T-helper 2 cell treated with Interferon-gamma antibody and Interleukin-4, amounts not matched to agents 100 ng/mL and 5 ng/mL, for 36 hours (primary cell): ENCODE measurements around the gene PRX. TPM values are rescaled to one million over a fixed set of nuclear protein-coding genes. Genes with fewer than 3 reads are reported as not detected.
"Not testable (repeated sequence)": the region's sequence is repeated elsewhere in the genome, so short reads cannot be mapped to it uniquely, and the experiment has no call there.

Experiments used
- intact Hi-C: fragments of 100-400 bp; cut with micrococcal nuclease; formaldehyde crosslinking; loops from one replicate; pipeline ENCODE4 v1.15.1; 2023
- total RNA-seq: library from RNA; stranded (reverse); gene quantifications from 2 replicates; pipeline ENCODE4 v1.2.3, GENCODE V29; 2022

PRX gene
- total RNA-seq, 1 donor from 2014 or later: 0.77 TPM

DNA sequence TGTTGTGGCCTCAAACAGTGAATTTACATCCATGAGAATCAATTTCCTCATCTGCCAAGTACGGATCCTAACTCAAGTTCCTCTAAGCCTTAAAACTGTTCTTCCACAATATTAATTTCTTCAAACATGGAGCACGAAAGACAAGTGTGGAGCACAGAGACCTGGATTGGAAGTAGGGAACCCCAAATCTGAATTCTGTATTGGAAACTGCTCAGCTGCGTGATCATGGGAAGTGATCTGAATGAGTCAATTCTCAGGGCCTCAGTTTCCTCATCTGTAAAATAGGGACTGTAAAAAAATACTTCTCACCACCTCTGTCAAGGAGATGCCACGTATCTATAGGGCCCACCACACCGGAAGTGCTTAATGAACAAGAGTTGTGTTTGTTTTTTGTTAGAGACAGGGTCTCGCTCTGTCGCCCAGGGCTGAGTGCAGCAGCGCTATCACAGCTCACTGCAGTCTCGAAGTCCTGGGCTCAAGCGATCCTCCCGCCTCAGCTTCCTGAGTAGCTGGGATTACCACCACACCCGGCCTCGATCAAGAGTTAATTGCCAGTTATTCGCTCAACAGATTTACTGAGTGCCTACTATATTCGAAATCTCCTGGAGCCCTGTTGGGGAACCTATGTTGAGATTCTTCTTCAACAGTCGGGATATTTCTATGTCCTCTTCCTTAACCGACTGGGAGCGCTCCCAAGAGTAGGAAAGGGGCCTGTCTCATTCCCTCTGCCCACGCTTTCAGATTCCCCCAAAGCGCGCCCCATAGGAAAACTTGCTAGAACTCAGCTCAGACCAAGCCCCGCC lies 29.4 kb upstream of the PRX start:
- intact Hi-C loops: loop anchor here (1.0 to 10.0 kb wide), 6 partner anchors 16 to 357 kb away; partner anchors contain the start of genes C19orf47, COQ8B, EGLN2 and ITPKC

DNA sequence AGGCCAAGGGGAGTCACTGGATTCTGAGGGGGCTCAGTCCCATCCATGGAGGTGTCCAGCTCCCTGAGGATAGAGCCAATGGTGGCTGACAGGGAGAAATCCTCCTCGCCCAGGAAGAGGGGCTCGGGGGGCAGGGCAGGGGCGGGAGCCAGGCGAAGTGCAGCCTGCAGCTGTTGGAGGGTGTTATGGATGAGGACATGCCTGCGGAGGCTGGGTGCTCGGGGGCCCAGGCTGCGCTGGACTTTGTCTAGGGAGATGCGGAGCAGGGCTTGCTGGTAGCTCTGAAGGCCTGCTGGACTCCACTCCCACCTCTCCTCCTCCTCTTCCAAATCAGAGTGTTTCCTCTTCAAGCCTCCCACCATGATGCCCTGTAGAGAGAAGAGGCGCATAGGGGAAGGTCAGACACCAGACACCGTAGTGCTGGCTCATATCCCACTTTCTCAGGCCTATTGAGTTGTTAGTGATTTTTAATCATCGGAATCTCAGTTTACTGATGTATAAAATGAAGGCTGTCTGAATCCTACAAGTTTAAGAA lies 28.6 kb upstream of the PRX start:
- intact Hi-C loops: loop anchor here (5.0 to 10.0 kb wide), 2 partner anchors 276 to 333 kb away; partner anchors contain the start of genes COQ8B, ITPKC, MIA and RAB4B

DNA sequence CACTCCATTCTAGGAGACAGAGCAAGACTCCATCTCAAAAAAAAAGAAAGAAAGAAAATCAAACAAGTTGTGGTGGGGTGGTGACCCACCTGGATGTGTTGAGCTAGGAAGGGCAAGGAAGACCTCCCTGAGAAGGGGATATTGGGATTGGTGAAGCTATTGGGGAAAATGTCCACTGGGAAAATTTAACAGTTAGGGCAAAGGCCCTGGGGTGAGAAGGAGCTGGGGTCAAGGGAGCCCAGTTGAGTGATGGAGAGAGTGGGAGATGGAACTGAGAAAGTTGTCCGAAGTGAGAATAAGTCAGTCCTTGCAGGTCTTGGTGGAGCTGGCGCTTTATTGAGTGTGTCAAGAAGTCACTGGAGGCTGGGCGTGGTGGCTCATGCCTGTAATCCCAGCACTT lies 25.1 kb upstream of the PRX start:
- intact Hi-C loops: no loop called here

DNA sequence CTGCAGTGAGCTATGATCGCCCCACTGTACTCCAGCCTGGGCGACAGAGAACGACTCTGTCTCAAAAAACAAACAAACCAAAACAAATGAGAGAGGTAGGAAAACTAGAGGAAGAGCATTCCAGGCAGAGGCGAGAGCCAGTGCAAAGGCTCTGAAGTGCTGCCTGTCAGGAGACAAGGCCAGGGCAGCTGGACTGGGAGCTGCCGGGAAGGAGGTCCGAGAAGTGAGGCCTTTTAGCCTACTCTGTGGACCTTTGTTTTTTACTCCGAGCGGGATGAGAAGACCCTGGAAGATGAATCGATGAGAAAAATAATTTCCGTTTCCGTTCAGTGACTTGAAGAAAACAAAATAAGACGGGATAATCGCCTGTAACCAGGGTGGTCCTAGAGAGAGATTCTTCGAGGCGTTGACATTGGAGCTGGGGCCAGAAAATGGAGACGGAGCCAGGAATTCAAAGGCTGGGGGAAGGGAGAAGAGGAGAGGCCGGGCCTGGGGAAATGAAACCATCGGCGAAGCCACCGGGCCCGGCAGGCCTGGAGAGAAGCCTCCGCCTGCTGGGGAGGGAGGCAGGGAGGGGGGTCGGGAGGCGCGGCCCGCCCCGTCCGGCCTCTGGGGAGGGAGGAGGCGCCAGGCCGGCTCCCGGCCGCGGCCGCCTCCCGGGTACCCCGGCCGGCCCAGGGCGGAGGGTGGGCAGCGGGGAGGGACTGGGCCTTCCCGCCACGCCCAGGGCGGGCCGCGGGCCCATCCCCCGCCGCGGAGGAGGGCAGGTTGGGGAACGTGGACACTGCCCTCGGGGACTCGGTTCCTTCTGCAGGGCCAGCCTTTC lies 20.4 kb upstream of the PRX start:
- intact Hi-C loops: no loop called here

DNA sequence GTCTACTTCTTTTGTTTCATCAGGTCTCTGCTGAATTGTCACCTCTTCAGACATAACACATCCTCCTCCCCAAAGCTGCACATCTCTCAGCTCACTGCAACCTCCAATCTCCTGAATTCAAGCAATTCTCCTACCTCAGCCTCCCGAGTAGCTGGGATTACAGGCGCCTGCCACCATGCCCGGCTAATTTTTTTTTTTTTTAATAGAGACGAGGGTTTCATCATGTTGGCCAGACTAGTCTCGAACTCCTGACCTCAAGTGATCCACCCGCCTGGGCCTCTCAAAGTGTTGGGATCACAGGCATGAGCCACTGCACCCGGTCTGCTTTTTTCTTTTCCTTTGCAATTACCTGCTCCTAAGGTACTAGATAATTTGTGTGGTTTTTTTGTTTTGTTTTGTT lies 19.6 kb upstream of the PRX start:
- intact Hi-C loops: not testable (repeated sequence)

DNA sequence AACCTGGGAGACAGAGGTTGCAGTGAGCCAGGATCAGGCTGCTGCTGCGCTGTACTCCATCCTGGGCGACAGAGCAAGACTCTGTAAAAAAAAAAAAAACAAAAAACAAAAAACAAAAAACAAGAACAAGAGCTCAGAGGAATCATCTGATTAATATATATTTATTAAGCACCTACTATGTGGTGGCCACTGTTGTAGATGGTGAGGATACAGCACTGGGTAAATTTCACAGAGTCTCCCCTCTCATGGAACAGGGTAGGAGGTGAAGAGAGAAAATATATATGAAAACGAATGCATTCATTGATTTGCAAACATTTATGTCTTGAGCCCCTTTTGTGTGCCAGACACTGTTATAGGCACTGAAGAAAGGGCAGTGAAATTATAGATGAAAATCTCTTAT lies 18.5 kb upstream of the PRX start:
- intact Hi-C loops: no loop called here

DNA sequence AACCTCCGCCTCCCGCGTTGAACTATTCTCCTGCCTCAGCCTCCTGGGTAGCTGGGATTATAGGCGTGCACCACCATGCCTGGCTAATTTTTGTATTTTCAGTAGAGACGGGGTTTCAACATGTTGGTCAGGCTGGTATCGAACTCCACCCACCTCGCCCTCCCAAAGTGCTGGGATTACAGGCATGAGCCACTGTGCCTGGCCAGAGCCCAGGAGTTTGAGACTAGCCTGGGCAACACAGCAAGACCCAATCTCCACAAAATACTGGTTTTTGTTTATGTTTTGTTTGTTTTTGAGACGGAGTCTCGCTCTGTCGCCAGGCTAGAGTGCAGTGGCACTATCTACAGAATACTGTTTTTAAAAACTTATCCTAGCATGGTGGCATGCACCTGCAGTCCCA lies 17.1 kb upstream of the PRX start:
- intact Hi-C loops: not testable (repeated sequence)

DNA sequence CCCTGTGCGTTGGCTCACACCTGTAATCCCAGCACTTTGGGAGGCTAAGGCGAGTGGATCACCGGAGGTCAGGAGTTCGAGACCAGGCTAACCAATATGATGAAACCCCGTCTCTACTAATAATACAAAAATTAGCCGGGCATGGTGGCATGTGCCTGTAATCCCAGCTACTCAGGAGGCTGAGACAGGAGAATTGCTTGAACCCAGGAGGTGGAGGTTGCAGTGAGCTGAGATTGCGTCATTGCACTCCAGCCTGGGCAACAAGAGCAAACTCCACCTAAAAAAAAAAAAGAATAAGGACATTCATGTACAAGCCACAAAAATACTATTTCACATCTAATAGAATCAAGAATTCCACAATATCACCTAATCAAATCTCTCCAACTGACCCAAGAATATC lies 15.0 kb upstream of the PRX start:
- intact Hi-C loops: loop anchor here (5.0 kb wide), 1 partner anchor 184 kb away; no protein-coding TSS in a partner anchor

DNA sequence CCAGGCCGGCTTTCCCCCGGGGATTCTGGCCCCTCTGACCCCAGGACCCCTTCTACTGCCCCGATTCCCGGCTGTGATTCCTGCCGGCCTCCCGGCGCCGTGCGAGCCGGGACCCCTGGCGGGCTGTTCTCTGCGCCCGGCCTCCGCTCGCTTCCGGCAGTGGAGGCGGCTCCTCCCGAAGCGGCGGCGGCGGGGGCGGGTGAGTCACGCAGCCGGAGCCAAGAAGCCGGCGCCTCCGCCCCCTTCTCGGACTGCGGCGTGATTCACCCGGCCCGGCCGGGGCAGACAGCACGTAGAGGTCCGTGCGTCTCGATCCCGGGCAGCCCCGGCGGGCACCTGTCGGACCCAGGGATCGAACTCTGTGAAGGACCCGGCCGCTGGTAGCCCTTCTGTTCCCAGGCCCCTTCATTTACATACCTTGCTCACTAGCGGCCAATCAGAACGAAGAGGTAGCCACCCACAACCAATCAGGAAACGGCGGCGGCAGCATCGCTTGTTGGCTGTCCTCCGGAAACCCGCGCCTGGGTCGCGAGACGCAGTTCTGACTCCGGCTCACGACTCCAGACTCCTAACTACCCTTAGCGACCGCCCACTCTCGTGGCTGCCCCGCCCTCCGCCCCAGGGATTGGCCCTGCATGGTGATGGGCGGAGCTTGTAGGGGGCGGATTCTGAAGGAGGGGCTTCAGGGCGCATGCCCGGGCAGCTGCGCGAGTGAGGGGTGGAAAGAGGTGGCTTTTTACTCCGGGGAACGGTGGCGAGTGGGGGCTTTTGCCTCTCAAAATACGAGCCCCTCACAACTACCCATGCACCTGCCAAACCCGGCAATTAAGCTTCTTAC lies 12.5 kb upstream of the PRX start, which contains the start of gene SERTAD1:
TSS of gene SERTAD1 (minus strand) at position 543 of the 838 bp plus-strand sequence. CDS start 2,446 bp downstream, outside the sequence.
- intact Hi-C loops: loop anchor here (1.0 to 5.0 kb wide), 4 partner anchors 18 to 187 kb away; partner anchors contain the start of gene SPTBN4

DNA sequence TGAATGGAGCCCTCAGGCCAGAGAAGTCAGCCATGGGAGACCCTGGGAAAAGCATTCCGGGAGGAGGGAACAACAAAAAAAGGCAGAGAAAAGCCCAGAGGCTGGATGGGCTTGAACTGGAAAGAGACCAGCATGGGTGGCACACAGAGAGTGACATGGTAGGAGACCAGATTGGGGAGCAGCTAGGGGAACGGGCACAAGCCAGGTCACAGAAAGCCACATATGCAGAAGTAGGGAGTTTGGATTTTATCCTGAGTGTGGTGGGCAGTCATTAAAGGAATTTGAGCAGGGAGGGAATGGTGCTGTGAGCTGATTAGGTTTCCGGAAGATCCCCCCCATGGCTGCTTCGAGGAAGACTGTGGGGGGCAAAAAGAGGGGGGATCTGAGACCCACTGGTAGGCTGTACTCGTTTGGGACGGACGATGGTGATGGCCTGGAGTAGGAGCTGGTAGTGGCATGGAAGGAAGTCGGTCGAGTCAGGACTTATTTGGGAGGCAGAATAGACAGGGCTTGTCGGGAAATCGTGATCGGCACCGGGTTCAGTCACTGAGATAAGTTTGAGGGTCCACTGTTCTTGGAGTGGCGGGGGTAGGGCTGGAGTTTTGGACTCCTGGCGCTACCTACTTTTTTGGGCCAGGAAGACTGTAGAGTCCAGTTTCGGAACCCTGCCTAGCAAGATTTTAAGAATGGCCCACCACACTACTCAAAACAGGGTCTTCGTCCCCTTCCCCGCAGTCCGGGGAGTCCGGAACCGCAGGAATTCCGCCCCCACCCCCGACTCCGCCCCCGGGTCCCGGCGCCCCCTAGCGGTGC lies 11.7 kb upstream of the PRX start:
- intact Hi-C loops: loop anchor here (1.0 to 5.0 kb wide), 4 partner anchors 21 to 187 kb away; partner anchors contain the start of genes C19orf47, PLD3 and SPTBN4

DNA sequence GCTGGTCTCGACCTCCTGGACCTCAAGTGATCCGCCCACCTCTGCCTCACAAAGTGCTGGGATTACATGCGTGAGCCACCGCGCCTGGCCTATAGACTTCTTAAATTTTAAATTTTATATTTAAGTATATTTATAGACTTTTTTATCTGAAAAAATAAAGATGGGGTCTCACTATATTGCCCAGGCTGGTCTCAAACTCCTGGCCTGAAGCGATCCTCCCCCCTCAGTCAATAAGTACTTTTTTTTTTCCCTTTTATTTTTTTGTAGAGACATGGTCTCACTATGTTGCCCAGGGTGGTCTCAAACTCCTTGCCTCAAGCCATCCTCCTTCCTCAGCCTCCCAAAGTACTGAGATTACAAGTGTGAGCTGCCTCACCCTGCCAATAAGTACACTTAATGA lies 10.8 kb upstream of the PRX start:
- intact Hi-C loops: loop anchor here (2.0 to 5.0 kb wide), 2 partner anchors 43 to 77 kb away; partner anchors contain the start of genes C19orf47, PLD3 and SPTBN4

DNA sequence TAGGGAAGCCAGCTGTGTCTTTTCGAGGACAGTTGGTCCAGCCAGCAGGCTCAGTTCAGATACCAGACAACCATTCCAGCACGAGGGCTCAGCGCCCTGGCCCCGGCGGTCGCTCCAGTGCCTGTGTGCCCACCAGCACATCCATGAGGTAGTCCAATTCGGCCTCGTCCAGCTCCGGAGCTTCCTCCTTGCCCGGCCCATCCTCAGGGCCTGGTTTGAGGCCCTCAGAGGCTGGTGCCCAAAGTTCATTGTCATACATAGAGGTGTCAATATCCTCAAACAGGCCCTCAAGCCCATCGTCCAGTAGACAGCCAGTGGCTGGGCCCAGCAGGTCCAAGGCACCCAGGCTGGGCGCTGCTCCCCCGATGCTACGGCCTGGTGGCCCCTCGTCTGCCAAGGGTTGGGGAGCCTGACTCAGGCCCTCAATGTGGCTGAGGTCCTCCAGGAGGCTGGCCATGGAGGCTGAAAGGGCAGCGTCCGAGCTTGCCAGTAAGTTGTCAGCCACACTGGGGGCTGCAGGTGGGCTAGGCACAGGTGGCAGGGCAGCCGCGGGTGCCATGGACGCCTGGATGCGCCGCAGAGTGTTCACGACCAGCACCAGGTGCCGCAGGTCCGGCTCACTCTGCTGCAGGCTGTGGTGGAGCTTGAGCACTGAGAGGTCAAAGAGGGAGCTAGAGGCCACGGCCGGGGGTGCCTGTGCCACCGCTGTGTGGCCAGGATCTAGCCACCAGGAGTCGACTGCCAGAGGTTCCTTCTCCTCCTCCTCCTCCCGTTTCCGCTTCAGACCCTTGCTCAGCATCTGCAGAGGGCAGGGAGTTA lies 9.8 kb upstream of the PRX start:
- intact Hi-C loops: loop anchor here (5.0 kb wide), 1 partner anchor 76 kb away; the partner anchor contains the start of genes C19orf47 and PLD3

DNA sequence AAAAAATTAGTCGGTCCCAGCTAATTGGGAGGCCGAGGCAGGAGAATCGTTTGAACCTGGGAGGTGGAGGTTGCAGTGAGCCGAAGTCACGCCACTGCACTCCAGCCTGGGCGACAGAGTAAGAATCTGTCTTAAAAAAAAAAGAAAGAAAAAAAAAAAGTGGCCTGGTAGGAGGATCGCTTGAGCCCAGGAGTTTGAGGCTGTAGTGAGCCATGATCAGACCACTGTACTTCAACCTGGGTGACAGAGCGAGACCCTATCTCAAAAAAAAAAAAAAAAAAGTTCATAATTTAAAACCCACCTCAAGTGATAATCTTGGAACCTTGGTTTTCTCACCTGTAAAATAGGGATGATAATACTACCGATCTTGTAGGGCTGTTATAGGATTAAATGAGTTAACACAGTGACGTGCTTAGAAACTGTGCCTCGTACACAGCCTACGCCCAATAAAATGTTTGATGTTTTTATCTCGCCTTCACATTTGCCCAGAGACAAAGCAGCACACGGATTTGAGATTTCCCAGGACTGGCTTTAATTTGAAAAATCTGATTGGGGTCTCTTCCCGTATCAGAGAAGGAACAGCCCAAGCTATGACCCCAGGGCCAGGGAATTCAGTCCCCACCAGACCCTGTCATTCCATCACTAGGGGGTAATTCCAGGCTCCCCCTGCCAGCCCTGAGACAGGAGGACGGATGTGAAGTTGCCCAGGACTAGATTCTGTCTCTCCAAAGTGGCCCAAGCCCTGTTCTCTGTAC lies 9.0 kb upstream of the PRX start:
- intact Hi-C loops: loop anchor here (1.0 to 5.0 kb wide), 2 partner anchors 21 to 75 kb away; partner anchors contain the start of genes C19orf47 and PLD3

DNA sequence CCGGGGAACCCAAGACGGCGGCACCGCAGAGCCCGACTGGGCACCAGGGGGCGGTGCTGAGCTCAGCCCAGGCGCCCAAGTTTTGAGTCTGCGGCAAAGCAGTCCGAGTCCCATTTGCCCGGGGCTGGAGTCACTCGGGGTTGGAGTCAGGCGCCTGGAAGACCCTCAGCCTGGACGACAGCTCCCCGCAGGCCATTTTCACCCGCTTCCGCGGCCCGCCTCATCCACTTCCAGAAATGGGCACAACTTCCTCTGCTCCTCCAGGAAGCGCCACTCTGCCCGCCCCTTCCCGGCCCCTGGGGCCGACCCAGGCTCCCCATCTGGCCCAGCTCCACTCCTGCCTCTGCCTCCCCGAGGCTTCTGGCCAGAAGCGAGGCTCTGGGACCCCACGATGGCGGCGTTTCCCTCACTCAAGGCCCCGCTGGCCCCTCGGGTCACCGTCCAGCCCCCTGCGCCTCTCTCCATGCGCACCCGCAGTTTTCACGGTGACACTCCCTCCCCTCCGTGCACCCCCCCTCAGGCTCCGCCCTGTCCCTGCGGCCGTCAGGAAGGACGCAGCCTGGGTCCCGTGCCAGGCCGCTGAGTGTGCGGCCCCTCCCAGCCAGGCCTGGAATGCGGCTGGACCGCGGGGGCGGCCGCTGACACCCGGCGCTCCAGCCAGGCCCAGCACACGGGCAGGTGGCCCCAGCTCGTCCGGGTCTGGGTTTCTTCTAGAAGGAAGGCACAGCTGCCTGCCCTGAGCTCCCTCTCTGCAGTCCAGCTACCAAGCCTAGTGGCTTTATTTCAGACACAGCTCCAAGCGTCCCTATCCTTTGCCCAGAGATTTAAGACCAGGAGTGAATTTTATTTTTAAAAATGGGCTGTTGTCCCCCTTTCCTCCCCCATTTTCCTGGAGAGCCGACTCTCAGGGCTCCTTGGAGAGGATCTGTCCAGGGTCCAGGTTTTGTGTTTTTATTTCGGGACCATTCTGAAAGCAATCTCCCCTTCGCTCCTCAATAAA lies 7.9 kb upstream of the PRX start:
- intact Hi-C loops: loop anchor here (1.0 to 5.0 kb wide), 2 partner anchors 22 to 74 kb away; partner anchors contain the start of genes C19orf47 and PLD3

DNA sequence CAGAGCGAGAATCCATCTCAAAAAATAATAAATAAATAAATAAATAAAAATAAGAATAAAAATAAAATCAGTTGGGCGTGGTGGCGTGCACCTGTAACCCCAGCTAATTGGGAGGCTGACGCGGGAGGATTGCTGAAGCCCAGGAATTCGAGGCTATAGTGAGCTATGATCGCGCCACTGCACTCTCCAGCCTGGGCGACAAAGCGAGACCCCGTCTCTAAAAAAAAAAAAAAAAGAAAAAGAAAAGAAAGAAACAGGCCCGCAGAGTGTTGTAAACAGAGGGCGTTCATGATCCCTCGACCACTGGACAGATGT lies 7.2 kb upstream of the PRX start:
- intact Hi-C loops: loop anchor here (5.0 kb wide), 1 partner anchor 73 kb away; the partner anchor contains the start of genes C19orf47 and PLD3

DNA sequence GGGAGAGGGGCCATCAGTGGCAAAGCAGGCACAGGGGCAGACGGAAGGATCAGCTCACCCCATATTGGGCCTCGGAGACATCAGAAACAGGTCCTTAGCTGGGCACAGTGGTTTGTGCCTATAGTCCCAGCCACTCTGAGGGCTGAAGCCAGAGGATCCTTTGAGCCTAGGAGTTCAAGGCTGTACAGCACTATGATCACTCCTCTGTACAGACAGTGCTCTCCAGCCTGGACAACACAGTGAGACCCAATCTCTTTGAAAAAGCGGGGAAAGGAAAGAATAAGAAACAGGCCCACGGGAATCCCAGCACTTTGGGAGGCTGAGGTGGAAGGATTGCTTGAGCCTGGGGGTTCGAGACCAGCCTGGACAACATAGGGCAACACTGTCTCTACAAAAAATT lies 6.6 kb upstream of the PRX start:
- intact Hi-C loops: loop anchor here (5.0 kb wide), 1 partner anchor 72 kb away; the partner anchor contains the start of genes C19orf47 and PLD3
